AG04449 (cell line): Measurements from ENCODE around the gene MAN2A2.
"Not testable (repeated sequence)": the region's sequence is repeated elsewhere in the genome, so short reads cannot be mapped to it uniquely, and the experiment has no call there.

Experiments
- CTCF ChIA-PET: fragments of 350-600 bp; formaldehyde crosslinking; extraction: SDS; loops from one replicate; lab custom pipeline; 2021; ENCODE audit warnings: antibody characterized with exemption; lab: Yijun Ruan, JAX
- POLR2A ChIA-PET: fragments of 400-600, 350-600 bp; formaldehyde crosslinking; extraction: SDS; loops from one replicate; lab custom pipeline; 2020; ENCODE audit warnings: antibody characterized with exemption, inconsistent platforms; lab: Yijun Ruan, JAX
- DNase-seq: peaks from one replicate; pipeline ENCODE4 v3.0.0-alpha.2; 2010; ENCODE audit warnings: low read depth, low spot score
- H3K4me3 ChIP-seq: 2 replicates; pipeline ENCODE4 v1.5.1; 2011; ENCODE audit warnings: low read depth, mild to moderate bottlenecking, control low read depth, low read length
- CTCF ChIP-seq: IDR thresholded peaks from one replicate; pipeline ENCODE4 v1.5.1; 2011; ENCODE audit warnings: mild to moderate bottlenecking, moderate library complexity, low read length, control low read depth, inconsistent platforms; ENCODE audit not compliant: insufficient read depth; ENCODE audit errors: missing control alignments

Gene MAN2A2

DNA sequence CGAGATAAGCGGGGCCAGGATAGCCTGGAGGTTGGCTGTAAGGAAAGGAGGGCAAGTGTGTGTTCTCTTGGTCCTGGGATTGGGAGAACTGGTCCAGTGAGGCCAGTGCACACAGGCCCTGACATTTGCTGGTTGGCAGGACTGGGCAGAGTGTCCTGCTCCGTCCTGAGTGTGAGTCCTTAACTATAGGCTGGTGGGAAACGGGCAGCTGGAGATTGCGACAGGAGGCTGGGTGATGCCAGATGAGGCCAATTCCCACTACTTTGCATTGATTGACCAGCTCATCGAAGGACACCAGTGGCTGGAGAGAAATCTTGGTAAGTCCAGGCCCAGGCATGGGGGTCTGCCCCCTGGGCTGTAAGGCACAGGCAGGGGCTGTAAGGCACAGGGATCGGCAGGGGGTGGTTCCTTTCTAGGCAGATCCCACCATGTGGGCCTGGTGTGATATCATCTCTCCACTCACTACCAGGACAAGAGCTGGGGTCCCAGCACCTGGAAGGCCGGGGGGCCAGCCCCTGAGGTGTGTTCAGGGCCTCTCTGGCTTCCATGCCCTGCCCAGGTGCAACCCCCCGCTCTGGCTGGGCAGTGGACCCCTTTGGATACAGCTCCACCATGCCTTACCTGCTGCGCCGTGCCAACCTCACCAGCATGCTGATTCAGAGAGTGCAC, 3.2 kb downstream of the MAN2A2 start:
- CTCF ChIA-PET, result interaction anchor here (1.2 to 14.0 kb wide), 3 partner anchors 11 to 27 kb away, joined by 4 to 186 read pairs (median 4); partner anchors contain the start of genes HDDC3 and UNC45A
- POLR2A ChIA-PET, result no interaction called here
- H3K4me3 ChIP-seq, result no peak overlapping the region
- no peak for TF ChIP-seq CTCF
- no peak for DNase-seq

DNA sequence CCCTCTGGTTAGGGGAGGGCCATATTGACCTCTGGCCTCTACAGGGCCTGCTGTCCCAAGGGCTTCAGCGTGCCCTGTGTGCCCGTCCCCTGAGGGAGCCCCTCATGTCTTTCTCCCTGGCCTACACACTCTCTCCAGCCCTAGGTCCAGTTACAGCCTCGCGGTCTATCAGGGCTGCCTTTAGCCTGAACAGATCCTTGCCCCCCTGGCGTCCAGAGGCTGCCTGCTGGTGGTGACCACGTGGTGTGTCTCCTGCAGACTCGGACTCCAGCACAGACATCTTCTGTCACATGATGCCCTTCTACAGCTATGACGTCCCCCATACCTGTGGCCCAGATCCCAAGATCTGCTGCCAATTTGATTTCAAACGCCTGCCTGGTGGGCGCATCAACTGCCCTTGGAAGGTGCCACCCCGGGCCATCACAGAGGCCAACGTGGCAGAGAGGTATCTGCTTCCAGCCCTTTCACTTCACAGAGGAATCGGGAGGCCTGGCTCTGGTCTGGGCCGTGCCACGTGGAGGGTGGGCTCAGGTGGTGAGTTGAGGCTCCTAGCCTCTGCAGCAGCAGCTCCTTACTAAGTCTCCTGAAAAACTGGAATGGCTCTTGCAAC, 4.1 kb downstream of the MAN2A2 start:
- ChIA-PET POLR2A (no interaction called here), CTCF (interaction anchor here (14.0 kb wide), 1 partner anchor 26 kb away, joined by 186 read pairs; the partner anchor contains the start of genes HDDC3 and UNC45A)
- no peak for DNase-seq
- TF ChIP-seq CTCF, result no peak
- no peak overlapping the region for H3K4me3 ChIP-seq

GRCh38 chr15:90907838-90908507, 4.9 kb downstream of the MAN2A2 start:
- CTCF ChIA-PET, result interaction anchor here (14.0 kb wide), 1 partner anchor 25 kb away, joined by 186 read pairs; the partner anchor contains the start of genes HDDC3 and UNC45A

GRCh38 chr15:90909449-90909848, 6.3 kb downstream of the MAN2A2 start:
- POLR2A ChIA-PET, H3K4me3 ChIP-seq, DNase-seq: not testable (repeated sequence)
- CTCF ChIA-PET, result interaction anchor here (14.0 kb wide), 1 partner anchor 24 kb away, joined by 186 read pairs; the partner anchor contains the start of genes HDDC3 and UNC45A

More at GRCh38 chr15:90907838-90908507, 4.9 kb downstream of the MAN2A2 start:
- no peak overlapping the region for H3K4me3 ChIP-seq
- POLR2A ChIA-PET, result no interaction called here
- TF ChIP-seq CTCF, result no peak
- no peak for DNase-seq

- ChIA-PET CTCF (interaction anchor here (1.0 to 14.0 kb wide), 2 partner anchors 8 to 23 kb away, joined by 6 to 186 read pairs; partner anchors contain the start of genes HDDC3 and UNC45A), POLR2A (no interaction called here)
- TF ChIP-seq CTCF, result no peak
- no peak overlapping the region for H3K4me3 ChIP-seq
- DNase-seq, result no peak
These were observed 6.9 kb downstream of the MAN2A2 start for GRCh38 chr15:90909976-90910375.

DNA sequence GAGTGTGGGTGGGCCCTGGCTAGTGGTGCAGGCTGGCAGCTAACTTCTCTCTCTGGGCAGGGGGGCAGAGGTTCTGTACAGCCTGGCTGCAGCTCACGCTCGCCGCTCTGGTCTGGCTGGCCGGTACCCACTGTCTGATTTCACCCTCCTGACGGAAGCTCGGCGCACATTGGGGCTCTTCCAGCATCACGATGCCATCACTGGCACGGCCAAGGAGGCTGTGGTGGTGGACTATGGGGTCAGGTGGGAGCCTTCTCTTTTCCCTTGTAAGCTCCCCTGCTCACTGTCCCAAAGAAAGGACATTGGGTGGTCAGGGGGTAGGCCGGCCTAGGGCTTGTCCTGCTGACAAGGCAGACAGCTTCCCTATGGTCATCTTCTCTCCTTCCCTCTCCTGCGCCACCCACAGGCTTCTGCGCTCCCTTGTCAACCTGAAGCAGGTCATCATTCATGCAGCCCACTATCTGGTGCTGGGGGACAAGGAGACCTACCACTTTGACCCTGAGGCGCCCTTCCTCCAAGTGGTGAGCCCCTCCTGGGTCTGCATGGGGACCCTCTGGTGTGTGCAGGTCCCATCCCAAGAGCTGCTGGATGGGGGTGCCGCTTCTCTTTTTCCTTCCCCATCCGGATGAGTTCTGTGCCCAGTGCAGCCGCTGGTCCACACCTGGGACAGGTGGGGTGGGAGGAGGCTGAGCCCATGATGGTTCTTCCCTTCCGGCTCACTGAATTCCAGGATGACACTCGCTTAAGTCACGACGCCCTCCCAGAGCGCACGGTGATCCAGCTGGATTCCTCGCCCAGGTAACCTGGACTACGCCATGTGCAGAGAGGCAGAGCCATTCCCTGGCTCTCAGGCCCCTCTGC, 7.6 kb downstream of the MAN2A2 start:
- ChIA-PET CTCF (interaction anchor here (1.0 to 14.0 kb wide), 3 partner anchors 9 to 40 kb away, joined by 3 to 186 read pairs (median 6); partner anchors contain the start of genes HDDC3 and UNC45A), POLR2A (no interaction called here)
- no peak for TF ChIP-seq CTCF
- DNase-seq, result no peak
- no peak overlapping the region for H3K4me3 ChIP-seq
